ENCODE data around the gene PRDM16.

The PRDM16 gene

DNA sequence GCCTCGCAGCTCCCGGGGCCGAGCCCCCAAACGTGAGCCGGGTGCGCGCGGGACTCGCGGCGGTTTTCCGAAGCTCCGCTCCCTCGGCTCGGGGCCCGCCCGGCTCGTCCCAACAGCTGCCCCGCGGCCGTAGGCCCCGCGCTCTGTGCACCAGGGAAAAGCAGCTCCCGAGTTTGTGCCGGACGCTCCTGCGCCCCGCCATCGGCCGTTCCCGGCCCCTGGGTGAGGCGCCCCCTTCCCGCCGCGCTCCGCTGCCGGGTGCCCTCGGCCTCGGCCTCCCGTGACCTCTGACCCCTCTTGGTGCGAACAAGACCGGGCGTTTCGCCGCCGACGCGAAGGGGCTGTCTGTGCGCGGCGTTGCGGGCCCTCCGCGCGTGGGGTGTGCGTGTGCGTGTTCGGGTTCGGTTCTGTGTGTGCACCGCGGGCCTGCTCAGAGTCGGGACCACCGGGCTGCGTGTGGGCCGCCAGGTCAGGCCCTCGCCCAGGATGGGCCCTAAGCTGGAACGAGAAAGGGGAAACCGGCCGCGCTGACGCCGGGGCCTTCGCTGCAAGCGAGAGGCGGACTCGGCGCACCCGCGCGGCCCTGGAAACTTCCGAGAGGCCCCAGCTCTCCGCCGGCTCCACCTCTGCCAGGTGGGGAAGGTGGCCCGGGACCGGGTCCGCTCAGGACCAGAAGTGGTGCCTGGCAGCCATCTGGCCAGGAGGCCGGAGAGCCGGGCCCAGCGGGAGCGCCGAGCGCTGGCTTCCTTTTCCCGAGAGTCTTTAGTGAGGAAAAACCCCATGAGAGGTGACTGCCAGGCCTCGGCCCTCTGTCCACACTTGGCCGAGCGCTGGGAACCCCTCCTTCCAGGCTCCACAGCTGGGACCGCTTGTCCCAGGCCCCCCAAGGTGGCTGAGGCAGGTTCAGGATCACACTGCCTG lies 1.9 kb downstream of the PRDM16 start:
- no peak for DNase-seq

DNA sequence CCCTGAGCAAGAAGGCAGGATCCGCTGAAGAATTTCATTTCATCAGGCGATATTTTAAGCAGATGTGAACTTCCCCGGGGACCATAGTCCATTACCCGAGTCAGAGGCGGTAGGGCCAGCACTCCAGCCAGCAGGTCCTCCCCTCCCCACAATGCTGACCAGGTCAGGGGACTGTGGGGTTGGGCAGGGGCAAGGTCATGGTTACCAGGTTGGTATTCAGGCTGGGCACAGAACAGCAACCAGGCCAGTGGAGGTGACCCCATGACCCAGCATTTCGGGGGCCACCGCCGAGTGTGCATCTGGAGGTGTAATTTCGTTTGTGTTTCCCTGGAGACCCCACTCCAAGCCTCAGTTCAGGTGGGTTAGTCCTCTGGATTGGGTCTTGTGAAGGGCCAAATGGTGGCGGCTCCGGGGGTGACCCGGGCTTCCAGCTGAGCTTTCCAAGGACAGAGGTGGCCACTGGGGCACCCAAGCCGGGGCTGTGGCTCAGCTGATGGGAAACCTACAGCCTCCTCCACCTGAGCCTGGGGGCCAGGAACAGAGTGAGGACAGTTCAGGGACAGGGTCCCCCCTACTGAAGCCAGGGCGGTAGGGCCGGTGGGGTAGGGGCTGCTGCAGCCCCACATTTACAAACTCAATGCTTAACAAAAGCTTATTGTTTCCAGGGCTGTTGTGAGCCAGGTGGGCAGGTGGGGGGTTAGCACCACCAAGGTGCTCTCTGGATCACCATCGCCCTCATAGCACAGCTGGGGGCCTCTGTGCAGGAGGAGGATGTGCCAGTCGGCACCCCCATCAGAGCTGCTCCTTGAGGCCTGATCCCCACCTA lies 2.8 kb downstream of the PRDM16 start:
- DNase-seq = no peak

DNA sequence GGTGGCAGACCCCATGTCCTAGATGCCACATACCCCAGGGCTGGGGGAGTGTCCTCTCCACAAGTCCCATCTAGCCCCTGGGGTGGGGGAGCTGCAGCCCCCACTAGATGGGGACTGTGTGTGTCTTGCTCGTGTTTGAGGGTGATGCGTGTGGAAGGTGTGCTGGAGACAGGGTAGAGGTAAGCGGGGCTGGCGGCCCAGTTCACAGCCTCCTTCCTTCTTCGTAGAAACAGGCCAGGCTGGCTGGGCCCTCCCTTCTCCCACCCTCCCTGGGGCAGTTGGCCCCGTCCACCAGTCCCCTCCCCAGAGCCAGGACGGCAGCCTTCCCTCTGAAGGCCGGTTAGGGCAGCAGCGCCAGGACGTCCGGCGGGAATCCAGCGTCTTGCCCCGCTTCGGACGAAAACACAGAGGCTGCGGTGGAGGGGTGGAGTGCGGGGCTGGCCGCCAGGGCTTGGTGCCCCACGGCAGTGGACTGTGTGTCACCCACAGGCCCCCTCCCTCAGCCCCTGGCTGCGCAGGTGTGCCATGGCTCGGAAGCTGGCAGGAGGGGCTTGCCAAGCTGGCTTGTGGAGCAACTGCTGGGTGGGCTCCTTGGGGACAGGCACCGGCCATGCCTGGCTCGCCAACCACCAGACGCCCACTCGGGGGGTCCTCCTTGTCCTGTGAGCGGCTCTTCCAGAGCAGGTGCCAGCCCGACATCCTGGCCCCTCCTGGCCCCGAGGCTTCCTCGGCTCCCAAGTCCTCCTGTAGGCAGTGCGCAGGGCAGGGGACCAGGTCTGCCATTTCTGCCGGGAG lies 3.6 kb downstream of the PRDM16 start:
- no peak for DNase-seq

DNA sequence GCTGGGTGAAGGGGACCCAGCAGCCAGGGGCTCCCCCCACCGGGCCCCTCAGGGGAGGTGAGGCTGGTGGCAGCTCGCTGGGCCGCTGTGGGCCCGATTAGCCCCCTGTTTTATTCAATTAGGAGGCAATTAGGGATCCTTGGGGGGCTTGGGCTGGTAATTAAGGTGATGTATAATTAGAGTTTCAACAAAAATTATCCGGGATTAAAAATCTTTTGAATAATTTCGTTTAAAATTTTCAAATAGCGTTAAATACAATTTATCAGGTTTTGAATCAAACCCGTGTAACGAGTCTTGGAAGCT lies 4.1 kb downstream of the PRDM16 start:
- DNase-seq = no peak

DNA sequence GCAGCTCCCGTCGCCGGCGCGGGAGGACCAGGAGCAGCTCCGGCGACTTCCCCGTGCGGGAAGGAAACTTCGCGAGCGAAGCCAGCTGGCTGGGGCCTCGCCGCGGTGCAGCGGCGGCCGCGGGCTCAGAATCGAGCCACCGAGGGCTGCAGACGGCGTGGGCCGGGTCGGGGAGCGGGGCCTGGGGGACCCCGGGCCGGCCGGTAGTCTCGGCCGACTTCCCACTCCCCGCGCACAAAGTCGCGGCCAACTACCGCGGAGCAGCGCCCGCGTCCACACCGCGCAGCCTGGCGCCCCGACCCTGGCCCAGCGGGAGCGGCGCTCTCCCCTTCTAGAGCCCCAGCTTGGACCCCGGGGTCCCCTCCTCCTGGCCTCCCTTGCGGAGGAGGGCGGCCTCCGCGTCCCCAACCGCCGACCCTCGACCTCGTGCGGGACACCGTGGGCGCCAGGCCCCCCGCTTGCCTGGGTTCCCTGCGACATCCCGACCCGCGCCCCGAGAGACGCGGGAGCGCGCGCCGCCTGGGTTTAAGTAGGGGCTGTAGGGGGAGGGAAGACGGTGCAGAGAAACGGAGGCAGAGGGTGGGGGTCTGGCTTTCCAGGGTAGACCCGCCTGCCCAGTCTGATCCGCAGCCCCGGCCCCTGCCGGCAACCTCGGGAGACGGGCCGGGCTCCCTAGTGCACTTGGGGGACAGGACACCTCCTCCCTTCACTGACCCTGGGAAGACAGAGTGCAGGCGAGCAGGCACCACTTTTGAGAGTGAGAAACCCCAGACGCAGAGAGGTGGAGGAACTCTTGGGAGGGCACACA lies 4.7 kb downstream of the PRDM16 start:
- no peak for DNase-seq

DNA sequence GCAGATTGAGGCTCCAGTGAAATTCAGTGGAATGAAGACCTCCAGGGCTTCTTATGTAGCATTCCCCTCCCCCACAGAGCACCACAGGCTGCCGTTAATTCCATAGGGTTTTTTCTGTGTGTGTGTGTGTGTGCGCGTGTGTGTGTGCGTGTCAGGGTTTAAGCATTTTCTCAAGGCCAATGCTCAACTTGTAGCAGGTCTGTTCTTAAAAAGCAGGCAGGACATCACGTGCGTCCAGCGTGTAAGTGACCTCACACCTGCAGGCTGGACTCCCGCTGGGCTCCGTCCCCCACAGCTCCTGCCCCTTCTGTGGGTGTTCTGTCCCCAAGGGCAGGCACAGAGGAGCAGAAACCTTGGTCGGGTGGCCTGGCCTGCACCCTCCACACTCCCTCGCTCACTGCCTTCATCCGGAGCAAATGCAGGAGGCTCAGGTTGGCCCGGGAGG lies 5.3 kb downstream of the PRDM16 start:
- DNase-seq = no peak

DNA sequence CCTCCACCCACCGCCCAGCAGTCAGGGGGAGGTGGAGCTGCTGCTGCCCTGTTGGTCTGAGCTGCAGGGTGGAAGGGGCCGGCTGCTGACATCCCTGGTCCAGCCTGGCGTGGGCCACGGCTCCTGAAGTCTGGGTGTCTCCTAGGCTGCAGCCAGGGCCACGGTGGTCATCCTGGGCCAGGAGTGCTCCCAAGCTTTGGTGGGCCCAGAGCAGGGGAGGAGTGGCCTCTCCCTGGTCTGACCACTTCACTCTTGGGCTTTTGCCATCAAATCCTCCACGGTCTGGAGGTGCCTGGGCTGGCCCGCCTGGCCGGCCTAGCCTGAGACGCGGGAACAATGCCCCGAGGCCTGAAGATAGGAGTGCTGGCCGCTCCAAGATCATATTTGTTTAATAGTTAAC lies 5.8 kb downstream of the PRDM16 start:
- DNase-seq = no peak

DNA sequence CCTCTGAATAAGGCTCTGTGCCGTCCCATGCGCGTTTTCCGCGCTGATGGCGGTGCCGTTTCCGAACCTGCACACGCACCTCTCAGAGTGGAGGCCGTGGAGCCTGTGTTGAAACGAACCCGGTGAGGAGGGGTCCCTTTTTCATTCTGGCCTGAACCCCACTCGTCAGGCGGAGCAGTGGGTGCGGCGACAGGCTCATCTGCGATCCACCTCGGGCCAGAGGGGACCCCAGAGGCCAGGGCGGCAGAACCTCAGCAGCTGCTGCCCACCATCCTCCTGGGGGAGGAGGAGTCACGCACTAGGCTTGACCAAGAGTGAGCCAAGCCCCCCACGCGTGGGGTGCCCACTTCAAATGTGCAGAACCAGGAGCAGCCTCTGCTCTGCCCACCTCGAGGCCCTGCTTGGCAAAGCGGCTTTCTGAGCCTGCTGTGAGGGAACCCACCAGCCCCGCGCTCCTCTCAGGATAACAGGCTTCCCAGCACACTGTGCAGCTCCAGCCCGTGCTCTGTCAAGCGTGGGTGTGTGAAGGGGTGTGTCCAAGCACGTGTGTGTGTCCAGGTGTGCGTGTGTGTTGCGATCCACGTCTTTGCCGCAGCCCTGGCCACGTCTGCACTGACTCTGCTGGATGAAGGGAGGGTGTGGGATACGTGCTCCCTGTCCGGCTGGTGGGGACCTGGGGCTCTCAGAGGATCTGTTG lies 6.8 kb downstream of the PRDM16 start:
- DNase-seq = no peak

DNA sequence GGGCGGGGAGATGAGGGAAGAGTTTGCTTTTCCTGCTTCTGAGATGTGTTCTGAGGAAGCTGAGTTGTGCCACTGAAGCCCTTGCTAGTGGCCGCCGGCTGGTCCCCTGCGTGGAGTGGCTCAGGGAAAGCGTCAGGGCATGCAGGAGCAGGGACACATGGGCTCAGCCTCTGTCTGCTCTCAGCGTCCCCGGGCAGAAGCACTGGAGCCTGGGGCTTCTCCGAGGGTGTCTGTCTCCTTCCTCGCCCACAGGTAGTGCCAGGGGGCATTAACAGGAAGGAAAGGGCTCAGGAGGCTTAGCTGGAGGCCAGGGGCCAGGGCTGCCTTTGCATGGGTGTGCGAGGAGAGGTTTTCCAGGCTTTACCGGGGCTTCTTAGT lies 7.3 kb downstream of the PRDM16 start:
- no peak for DNase-seq

DNA sequence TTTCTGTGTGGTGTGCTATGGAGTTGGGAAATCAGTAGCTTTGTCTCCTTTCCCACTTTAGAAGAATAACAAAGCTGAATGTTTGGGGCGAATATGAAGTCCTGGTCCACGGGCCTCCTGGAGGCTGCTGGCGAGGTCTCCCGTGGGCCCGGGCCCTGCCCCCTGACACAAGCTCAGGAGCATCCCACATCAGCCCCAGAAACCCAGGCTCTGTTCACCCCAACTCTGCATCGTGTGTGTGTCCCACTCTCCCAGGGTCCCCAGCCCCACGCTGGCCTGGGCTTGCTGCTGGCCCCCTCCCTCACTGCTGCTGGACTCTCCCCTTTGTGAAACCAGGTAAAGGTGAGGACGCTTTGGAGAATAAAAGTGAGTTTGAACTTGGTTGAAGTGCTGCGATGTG lies 8.1 kb downstream of the PRDM16 start:
- no peak for DNase-seq

DNA sequence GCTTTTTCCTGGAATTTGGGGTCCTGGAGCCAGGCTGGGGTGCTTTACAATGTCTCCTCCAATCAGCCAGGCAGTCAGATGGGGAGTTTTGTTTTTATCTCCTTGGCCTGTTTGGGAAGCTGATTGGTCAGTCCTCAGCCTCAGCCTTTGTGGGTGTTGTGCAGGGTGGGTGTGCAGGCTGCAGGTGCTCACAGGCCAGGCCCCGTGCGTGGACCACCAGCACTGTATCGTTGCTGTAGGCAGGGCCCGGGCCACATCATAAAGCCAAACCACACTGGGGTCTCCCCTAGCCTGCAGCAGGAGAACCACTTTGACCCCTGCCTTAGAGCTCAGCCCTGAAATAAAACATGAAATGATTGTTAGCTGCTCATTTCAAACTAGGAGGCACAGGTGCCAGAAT lies 8.6 kb downstream of the PRDM16 start:
- DNase-seq = no peak

DNA sequence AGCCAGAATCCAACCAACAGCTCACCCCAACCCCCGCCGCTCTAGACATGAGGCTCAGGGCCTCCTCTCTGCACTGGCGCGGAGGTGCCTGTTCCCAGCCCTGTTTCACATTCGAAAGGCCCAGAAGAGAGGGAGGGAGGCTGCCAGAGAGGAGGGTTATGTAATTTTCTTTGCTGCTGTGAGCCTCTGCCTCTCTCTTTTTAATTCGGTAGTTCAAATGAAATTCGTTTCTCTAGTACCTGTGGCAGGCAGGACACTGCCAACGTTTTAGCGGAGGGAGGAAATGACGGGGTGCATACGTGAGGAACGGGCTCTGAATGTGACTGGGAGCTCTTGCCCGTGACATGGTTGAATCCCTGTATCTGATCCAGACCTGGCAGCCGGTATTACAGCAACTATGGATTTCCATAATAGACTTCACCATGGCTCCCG lies 9.4 kb downstream of the PRDM16 start:
- DNase-seq = no peak

DNA sequence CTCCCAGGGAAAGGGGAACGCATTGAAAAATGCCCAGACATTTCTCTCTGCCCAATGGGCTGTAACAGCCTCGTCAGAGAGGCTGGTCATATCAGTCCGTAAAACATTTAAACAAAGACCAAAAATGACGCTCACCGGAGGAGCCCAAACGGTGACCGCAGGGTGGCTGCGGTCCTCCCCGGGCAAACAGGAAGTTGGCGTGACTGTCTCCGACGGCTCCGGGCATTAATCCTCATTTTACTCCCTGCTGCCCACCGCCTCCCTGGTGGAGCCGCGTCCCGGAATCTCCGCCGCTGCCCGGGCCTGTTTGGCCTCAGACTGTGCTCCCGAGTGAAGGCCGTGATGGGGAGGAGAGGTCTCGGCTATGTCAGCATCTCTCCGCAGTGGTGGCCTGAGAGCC lies 9.9 kb downstream of the PRDM16 start:
- no peak for DNase-seq

DNA sequence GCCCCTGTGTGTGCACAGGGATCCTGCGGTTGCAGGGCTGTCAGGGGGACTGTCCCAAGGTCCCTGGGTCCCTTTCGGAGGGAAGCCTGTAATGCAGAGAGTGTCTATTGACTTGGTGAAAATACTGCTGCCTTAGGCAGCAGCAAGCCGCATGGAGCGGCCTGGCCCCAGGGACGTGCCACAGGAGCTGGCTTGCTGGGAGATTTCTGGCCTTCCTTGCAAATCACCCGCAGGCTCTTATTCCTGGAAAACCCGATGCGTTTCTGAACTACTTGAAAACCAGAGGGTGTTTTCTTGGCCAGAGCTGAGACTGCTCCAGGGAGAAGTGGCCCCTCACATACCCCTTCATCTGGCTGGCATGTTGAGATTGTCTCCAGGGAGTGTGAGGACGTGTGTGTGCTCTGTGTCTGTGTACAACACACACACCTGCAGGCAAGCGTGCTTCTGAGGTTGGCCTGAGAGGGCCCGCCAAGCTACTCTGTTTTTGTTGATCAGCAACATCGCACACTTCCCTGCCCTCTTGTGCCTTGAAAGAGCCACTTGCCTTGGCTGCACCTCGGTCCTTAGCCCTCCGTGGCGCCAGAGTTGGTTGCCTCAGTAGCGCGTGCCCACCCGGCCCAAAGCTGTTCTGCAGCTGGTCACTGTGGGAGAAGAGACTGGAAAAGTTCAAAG lies 10.5 kb downstream of the PRDM16 start:
- no peak for DNase-seq

DNA sequence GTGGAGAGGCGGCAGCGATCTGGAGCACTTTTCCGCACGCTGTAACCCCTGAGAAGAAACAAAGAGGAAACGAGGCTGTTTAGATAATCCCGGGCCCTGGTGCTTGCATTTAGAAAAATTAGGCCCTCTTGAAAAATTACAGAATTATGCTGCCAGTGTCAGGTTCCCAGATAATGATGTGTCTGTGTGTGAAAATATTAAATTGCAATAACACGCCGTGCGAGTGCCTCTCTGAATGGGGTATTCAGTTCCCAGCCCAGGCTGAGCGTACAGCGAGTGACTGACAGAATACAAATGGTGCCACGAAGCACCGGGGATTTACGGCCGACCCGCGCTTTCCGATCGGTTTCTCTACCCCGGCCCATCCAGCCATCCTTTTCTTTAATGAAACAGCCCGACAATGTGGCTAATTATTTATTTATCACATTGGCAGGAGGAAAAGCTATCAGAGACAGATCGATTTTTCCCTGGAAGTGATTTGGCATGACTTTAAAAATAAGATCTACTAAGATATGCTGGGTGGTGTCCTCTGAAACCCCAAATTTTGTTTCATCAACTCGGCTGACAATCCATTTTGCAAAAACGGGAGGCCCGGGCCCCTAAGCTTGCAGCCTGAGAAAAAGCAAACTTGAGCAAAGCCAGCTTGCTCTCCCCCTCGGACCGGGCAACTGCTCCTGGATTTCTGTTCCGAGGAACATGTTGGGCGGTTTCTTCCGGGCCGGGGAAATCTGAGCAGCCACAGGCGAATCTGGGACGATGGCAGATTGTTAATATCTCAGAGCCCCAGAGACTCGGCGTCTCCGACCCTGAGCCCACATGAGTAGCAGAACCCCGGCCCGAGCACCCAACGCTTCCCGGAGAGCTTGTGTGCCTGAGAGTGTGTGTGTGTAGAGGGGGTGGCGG lies 11.3 kb downstream of the PRDM16 start:
- no peak for DNase-seq

DNA sequence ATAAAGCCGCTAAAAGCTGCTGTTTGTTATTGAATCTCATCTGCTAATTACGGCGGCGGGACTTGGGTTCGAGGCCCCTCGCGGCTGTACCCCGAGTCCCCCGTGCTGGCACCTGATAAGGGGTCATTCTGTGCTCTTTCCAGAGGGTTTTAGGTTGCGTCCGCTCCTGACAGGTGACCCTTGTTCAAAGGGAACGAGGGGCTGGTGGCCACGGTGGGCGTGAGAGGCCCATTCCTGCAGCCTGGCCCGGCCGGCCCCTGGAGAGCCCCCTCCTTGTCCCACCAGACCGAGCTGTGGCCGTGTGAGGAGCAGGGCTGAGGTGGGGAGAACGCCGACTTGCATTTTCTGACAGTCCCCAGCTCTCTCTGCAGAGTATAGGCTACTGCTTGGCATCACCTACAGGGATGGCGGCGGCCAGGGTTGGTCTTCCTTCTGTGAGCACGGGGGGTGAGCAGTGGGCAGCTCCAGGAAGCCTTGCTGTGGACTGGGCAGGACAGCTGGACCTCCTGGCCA lies 12.2 kb downstream of the PRDM16 start:
- DNase-seq = no peak

DNA sequence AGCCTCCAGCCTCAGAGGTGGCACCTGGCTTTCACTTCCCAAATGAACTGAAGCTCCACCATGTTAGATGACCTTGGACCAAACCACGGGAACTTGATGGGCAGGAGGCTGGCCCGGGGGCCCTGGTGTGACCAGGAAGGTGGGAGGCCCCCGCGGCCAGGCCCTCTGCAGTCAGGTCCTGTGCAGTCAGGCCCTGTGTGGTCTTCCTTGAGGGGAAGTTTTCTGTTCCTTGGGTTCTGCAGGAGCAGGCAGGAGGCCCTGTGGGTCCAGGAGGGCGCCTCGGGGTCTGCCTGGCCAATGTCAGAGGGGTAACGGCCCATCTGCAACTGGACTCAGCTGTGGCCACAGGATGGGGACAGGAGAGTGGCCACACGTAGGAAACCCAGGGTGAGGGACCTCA lies 13.0 kb downstream of the PRDM16 start:
- DNase-seq = no peak

DNA sequence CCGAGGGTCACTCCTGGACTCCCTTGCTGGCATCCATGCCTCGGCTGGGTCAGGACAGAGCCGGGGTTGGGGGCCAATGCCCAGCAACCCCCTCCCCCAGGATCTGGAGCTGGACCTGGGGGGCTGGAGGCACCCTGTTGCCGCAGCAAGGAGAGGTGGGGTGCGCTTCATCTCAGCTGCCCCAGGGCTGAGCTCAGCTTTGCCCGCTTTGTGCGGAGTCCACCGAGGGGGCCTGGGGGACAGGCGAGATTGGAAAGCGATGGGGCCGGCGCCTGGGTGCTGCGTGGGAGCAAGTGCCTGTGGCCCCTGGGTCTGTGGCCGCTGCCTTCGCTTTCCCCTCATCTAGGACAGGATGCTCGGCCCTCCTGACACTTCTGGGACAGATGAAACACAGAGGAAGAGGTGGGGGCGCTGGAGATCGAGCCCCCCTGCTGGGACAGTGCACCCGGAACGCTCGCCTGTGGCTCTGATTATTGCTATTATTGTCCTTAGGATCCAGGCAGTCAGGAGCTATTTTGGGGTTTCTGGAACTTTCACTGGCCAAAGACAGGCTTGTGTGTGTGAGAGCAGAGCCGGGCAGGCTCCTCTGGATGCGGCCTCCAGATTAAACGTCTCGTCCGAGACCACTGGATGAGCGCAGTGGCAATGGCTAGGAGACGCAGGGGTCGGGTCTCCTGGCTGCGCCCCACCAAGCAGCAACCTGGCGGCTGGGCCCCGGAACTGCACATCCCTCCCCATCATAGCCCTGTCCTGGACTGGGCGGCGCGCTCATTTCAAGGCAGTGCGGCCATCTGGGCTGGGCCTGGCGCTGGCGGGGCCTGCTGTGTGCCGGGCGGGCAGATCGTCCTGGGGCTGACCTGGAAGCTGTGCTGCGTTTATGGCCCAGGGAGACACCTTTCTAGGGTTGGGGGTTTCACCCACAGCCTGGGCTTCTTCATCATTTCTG lies 13.8 kb downstream of the PRDM16 start:
- DNase-seq = no peak

DNA sequence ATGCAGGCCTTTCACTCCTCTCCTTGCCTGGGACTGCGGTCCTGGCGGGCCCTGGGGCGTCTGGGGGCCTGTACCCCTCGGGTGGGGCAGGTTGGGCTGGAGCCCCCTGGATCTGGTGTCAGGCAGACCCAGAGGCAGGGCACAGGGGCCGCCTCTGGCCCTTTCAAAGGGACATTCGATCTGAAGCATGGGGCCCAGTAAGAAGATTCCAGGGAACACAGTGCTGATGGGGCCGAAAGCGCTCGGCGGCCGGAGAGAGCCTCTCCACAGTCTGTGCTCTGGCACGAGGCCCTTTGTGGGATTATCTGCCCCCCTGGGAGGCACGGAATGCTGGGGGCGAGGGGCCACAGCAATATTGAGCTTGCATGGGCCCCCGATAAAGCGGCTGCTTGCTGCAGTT lies 15.2 kb downstream of the PRDM16 start:
- DNase-seq = no peak
